Gastrocnemius medialis (tissue), 4 donors: ENCODE data around the gene CXCL12. TPM values are rescaled to one million over a fixed set of nuclear protein-coding genes. Genes with fewer than 3 reads are reported as not detected.
A peak's percentile ranks its signal among the peaks of the same experiment; 100 is the strongest.

Experiments
- ATAC-seq, 2 donors: fragments of 150-250 bp; one replicate each; pipeline ENCODE4 v1.9.1; 2016
- DNase-seq, 2 donors: peaks; one replicate each; pipeline ENCODE4 v3.0.0-alpha.2; 2019
- H3K27ac ChIP-seq, 4 donors: fragments of 200-600 bp; sonication (generic); 1 replicate in 1 of 4; 2 replicates in 3 of 4; pipeline ENCODE4 v1.5.1; 2016 to 2018; ENCODE audit warnings: mild to moderate bottlenecking in 2 of 4, moderate library complexity in 1 of 4
- H3K27me3 ChIP-seq, 3 donors: fragments of 200-600 bp; sonication (generic) in 2 of 3; 1 replicate in 1 of 3; 2 replicates in 2 of 3; pipeline versions ENCODE4 v1.5.1 to v1.6.0; 2016 to 2019; ENCODE audit warnings: mild to moderate bottlenecking in 1 of 3, moderate library complexity in 1 of 3
- H3K36me3 ChIP-seq, 2 donors: fragments of 200-600 bp; sonication (generic) in 1 of 2; one replicate each; pipeline ENCODE4 v1.5.1; 2017 to 2018
- H3K4me1 ChIP-seq, 2 donors: fragments of 200-600 bp; sonication (generic) in 1 of 2; one replicate each; pipeline ENCODE4 v1.5.1; 2016 to 2017; ENCODE audit warnings: mild to moderate bottlenecking in 2 of 2
- H3K4me3 ChIP-seq, 4 donors: fragments of 200-600 bp; sonication (generic) in 3 of 4; 1 replicate in 1 of 4; 2 replicates in 3 of 4; pipeline ENCODE4 v1.5.1; 2016 to 2019; ENCODE audit warnings: mild to moderate bottlenecking in 2 of 4
- H3K9me3 ChIP-seq, 3 donors: fragments of 200-600 bp; sonication (generic) in 2 of 3; 1 replicate in 1 of 3; 2 replicates in 2 of 3; pipeline ENCODE4 v1.5.1; 2016 to 2019
- CTCF ChIP-seq, 5 experiments: fragments of 450-650 bp in 3 of 5; fragments of 200-600 bp in 2 of 5; sonication (generic) in 2 of 5; IDR thresholded peaks in 4 of 5; conservative IDR thresholded peaks in 1 of 5; 1 replicate in 4 of 5; 2 replicates in 1 of 5; pipeline ENCODE4 v1.5.1; 2016 to 2019; ENCODE audit warnings: antibody characterized with exemption in 5 of 5, mild to moderate bottlenecking in 3 of 5, moderate library complexity in 3 of 5
- POLR2A ChIP-seq, 2 donors: fragments of 450-650 bp; IDR thresholded peaks; one replicate each; pipeline ENCODE4 v1.6.1; 2017; ENCODE audit warnings: antibody characterized with exemption in 2 of 2, mild to moderate bottlenecking in 2 of 2, moderate library complexity in 2 of 2
- in situ Hi-C, 4 donors: fragments of 200-750 bp; cut with MboI; loops; one replicate each; pipeline versions ENCODE4 v1.15.0 to v1.8.0; 2017; ENCODE audit warnings: low sequenced_read_pairs in 4 of 4
- intact Hi-C: fragments of 100-400 bp; cut with DNase I; formaldehyde crosslinking; loops from one replicate; pipeline ENCODE4 v1.15.1; 2023; ENCODE audit warnings: low total_unique reads
- total RNA-seq, 4 donors: library from RNA; depleted of rRNA; stranded (reverse); fragments of >200 nt; gene quantifications; one replicate each; pipeline versions ENCODE4 v1.1.0 to v1.2.3, GENCODE V29; 2016

The CXCL12 gene
- total RNA-seq, 4 donors from 2014 or later: 8.6 to 22.0 (median 18.0) TPM

- TF ChIP-seq POLR2A (IDR thresholded peaks at IDR 0.05): no peak
- TF ChIP-seq CTCF (IDR thresholded peaks at IDR 0.05 in 4 of 5, conservative IDR thresholded peaks at IDR 0.05 in 1 of 5): no peak
- Histone ChIP-seq H3K27me3 (no peaks in the 10 kb centered on the region), H3K4me3 (no peak overlapping the region), H3K4me1 (peaks cover 37 to 38% of the 10 kb centered on the region in 2 donors), H3K27ac (peak overlapping the region; percentile 89 to 96 (median 92)), H3K9me3 (no peaks in the 10 kb centered on the region), H3K36me3 (no peaks in the 10 kb centered on the region)
- ATAC-seq (no peak), DNase-seq (no peak)
- intact Hi-C loops: loop anchor here (10.0 kb wide), 1 partner anchor 671 kb away; the partner anchor contains the start of gene ZNF22
- in situ Hi-C loops: loop anchor here in 1 of 4 donors (25.0 kb wide), 1 partner anchor 529 kb away; no protein-coding TSS in a partner anchor
Observed at GRCh38 chr10:44333511-44333910, 51.4 kb downstream of the CXCL12 start.

- no peak for DNase-seq
- no peak for TF ChIP-seq CTCF (IDR thresholded peaks at IDR 0.05 in 4 of 5, conservative IDR thresholded peaks at IDR 0.05 in 1 of 5)
- in situ Hi-C loops: loop anchor here in 1 of 4 donors (25.0 kb wide), 1 partner anchor 530 kb away; no protein-coding TSS in a partner anchor
- Histone ChIP-seq H3K4me1 (peaks cover 33 to 38% of the 10 kb centered on the region in 2 donors), H3K9me3 (no peaks in the 10 kb centered on the region), H3K36me3 (no peaks in the 10 kb centered on the region), H3K27me3 (no peaks in the 10 kb centered on the region), H3K27ac (peak overlapping the region in 1 of 4 donors; percentile 96), H3K4me3 (no peak overlapping the region)
- intact Hi-C loops: loop anchor here (10.0 kb wide), 1 partner anchor 672 kb away; the partner anchor contains the start of gene ZNF22
- ATAC-seq: no peak
Observed at GRCh38 chr10:44332465-44332864, 52.4 kb downstream of the CXCL12 start.

GRCh38 chr10:44330431-44330830 lies 54.5 kb downstream of the CXCL12 start:
- Histone ChIP-seq H3K9me3 (no peaks in the 10 kb centered on the region), H3K27ac (no peak overlapping the region), H3K4me1 (peaks cover 29 to 40% of the 10 kb centered on the region in 2 donors), H3K27me3 (no peaks in the 10 kb centered on the region), H3K36me3 (no peaks in the 10 kb centered on the region), H3K4me3 (no peak overlapping the region)
- TF ChIP-seq CTCF (IDR thresholded peaks at IDR 0.05 in 4 of 5, conservative IDR thresholded peaks at IDR 0.05 in 1 of 5): no peak
- TF ChIP-seq POLR2A (IDR thresholded peaks at IDR 0.05): no peak
- DNase-seq (no peak), ATAC-seq (no peak)
- in situ Hi-C loops: loop anchor here in 1 of 4 donors (25.0 kb wide), 1 partner anchor 532 kb away; no protein-coding TSS in a partner anchor
- intact Hi-C loops: loop anchor here (10.0 kb wide), 1 partner anchor 674 kb away; the partner anchor contains the start of gene ZNF22

GRCh38 chr10:44327461-44327860 lies 57.4 kb downstream of the CXCL12 start:
- no peaks in the 10 kb centered on the region for H3K36me3 ChIP-seq
- DNase-seq (no peak), ATAC-seq (no peak)
- no peak overlapping the region for H3K27ac ChIP-seq
- no peaks in the 10 kb centered on the region for H3K9me3 ChIP-seq
- in situ Hi-C loops: loop anchor here in 1 of 4 donors (25.0 kb wide), 1 partner anchor 535 kb away; no protein-coding TSS in a partner anchor
- intact Hi-C loops: no loop called here
- H3K4me3 ChIP-seq: no peak overlapping the region
- no peak for TF ChIP-seq POLR2A (IDR thresholded peaks at IDR 0.05)
- TF ChIP-seq CTCF (IDR thresholded peaks at IDR 0.05 in 4 of 5, conservative IDR thresholded peaks at IDR 0.05 in 1 of 5): no peak
- H3K4me1 ChIP-seq: peaks cover 16 to 27% of the 10 kb centered on the region in 2 donors
- H3K27me3 ChIP-seq: no peaks in the 10 kb centered on the region
